Small intestine (tissue), 7 donors: Measurements from ENCODE around the gene LMNTD2. TPM values are rescaled to one million over a fixed set of nuclear protein-coding genes. Genes with fewer than 3 reads are reported as not detected.

Experiments used
- DNase-seq, 2 donors: peaks; one replicate each; pipeline versions ENCODE4 v3.0.0 to v3.0.0-alpha.2; 2013
- FAIRE-seq: peaks from 2 replicates; lab custom pipeline; 2012; peaks lifted over from hg19 to GRCh38; lab: Jason Lieb, UNC
- H3K27ac ChIP-seq, 3 donors: one replicate each; pipeline ENCODE4 v1.5.1; 2013; ENCODE audit warnings: low read length in 2 of 3, mild to moderate bottlenecking in 2 of 3, control low read depth in 1 of 3, inconsistent platforms in 1 of 3, low read depth in 1 of 3, moderate library complexity in 1 of 3
- H3K27me3 ChIP-seq, 3 donors: one replicate each; pipeline ENCODE4 v1.6.1; 2013; ENCODE audit warnings: low read length in 3 of 3, inconsistent platforms in 1 of 3; ENCODE audit not compliant: control insufficient read depth in 3 of 3, insufficient read depth in 3 of 3
- H3K36me3 ChIP-seq, 3 donors: one replicate each; pipeline ENCODE4 v1.6.1; 2013; ENCODE audit warnings: low read length in 3 of 3, inconsistent platforms in 1 of 3, low read depth in 1 of 3, mild to moderate bottlenecking in 1 of 3, moderate library complexity in 1 of 3; ENCODE audit not compliant: control insufficient read depth in 3 of 3, insufficient read depth in 2 of 3
- H3K4me1 ChIP-seq, 3 donors: one replicate each; pipeline ENCODE4 v1.6.1; 2013; ENCODE audit warnings: low read length in 2 of 3, inconsistent platforms in 1 of 3, low read depth in 1 of 3, mild to moderate bottlenecking in 1 of 3, moderate library complexity in 1 of 3; ENCODE audit not compliant: control insufficient read depth in 3 of 3, insufficient read depth in 2 of 3
- H3K4me3 ChIP-seq, 3 donors: one replicate each; pipeline ENCODE4 v1.5.1; 2013; ENCODE audit warnings: low read length in 3 of 3, control low read depth in 1 of 3, inconsistent platforms in 1 of 3, low read depth in 1 of 3, mild to moderate bottlenecking in 1 of 3, moderate library complexity in 1 of 3
- H3K9me3 ChIP-seq, 2 donors: one replicate each; pipeline ENCODE4 v1.6.1; 2013; ENCODE audit warnings: low read depth in 1 of 2, low read length in 1 of 2; ENCODE audit not compliant: control insufficient read depth in 2 of 2, insufficient read depth in 1 of 2
- WGBS, 3 donors: extraction: QIAGEN DNeasy Blood & Tissue Kit; methylation state at CpG; one replicate each; pipeline ENCODE4 v1.1.7; 2013; 5-methylcytosine and 5-hydroxymethylcytosine counted together
- polyA plus RNA-seq, 4 donors: library from polyadenylated mRNA; stranded (reverse) in 3 of 4; unstranded in 1 of 4; fragments of 200-250 nt in 3 of 4; fragments of 120-200 nt in 1 of 4; gene quantifications; one replicate each; pipeline versions ENCODE4 v1.2.1 to v1.2.3, GENCODE V29; 2013
- donor health status: healthy with polysubstance abuse.
- donor health status: control.
- donor health status: control.
- donor health status: Bipolar disorder and iron deficiency.
- donor health status: healthy.

The LMNTD2 gene
- polyA plus RNA-seq, 4 donors, result 4.7 to 26.4 (median 11.9) TPM

GRCh38 chr11:553988-554340 is 6.6 kb downstream of the LMNTD2 start:
- peaks cover 0 to 17% (median 0%) of the 10 kb centered on the region in 3 donors for H3K4me1 ChIP-seq
- WGBS, 3 donors, result 35 to 50% (median 38%) methylated on average over 9 to 11 of the region's 11 CpGs
- H3K27me3 ChIP-seq, result peaks cover 0 to 45% (median 0%) of the 10 kb centered on the region in 3 donors
- DNase-seq (no peak), FAIRE-seq (no peak)
- H3K9me3 ChIP-seq, result no peaks in the 10 kb centered on the region
- H3K27ac ChIP-seq, result no peak overlapping the region
- no peak overlapping the region for H3K4me3 ChIP-seq
- peaks cover 0 to 5% (median 0%) of the 10 kb centered on the region in 3 donors for H3K36me3 ChIP-seq

DNA sequence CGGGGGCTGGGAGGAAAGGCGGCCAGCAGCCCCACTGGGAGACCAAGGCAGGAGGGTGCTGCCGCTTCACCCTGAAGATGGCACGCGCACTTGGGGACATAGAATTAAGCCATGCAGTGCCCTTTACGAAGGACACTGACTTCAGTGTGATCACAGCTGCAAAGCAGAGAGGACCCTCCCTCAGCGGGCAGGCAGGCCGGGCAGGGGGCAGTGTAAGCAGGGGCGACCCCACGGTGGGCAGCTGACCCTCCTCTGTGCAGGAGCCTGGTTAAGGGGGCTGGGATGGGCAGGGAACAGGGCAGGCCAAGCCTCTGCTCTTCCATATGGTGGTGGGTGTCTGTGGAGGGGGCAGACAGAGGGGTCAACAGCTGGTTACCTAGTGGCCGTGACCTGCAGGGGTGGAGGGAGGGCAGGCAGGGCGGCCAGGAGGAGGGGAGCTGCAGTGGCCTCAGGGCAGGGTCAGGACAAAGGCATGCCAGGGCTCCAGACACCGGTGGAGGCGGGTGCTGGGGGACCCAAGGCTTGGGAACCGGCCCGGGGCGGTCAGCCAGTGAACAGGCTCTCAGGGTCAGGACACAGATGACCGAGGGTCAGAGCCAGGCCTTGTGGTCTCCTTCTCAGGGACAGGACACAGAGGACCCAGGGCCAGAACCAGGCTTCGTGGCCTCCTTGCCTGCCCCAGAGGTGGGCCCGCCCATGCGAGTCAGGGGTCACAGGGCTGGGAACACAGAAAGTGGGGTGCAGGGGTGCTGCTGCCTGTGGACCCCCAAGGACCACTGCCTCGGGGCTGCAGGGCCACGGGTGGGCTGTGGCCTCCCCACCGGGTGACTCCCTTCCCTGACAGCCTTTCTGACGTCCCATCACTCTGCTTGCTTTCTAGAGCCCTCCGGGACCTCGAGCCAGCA is 7.2 kb downstream of the LMNTD2 start:
- 81 to 85% (median 84%) methylated on average over 26 to 27 of the region's 27 CpGs for WGBS, 3 donors
- peaks cover 0 to 5% (median 0%) of the 10 kb centered on the region in 3 donors for H3K36me3 ChIP-seq
- no peak overlapping the region for H3K4me3 ChIP-seq
- DNase-seq (no peak), FAIRE-seq (no peak)
- no peak overlapping the region for H3K27ac ChIP-seq
- H3K27me3 ChIP-seq, result peaks cover 0 to 41% (median 0%) of the 10 kb centered on the region in 3 donors
- peaks cover 0 to 15% (median 0%) of the 10 kb centered on the region in 3 donors for H3K4me1 ChIP-seq
- H3K9me3 ChIP-seq, result no peaks in the 10 kb centered on the region

DNA sequence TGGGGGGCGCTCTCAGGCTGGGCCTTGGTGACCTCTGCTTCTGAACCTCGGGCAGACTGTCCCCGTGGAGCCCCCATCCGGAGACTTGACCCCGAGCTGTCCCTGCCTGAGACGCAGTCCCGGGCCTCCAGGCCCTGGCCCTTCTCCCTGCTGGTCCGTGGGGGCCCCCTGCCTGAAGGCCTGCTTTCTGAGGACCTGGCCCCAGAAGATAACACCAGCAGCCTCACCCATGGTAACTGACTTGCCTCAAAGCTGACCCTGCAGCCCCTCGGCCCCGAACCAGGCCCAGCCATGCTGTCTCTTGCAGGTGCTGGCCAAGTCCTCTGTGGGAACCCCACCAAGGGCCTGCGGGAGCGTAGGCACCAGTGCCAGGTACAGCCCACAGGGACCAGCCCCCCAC is 8.9 kb downstream of the LMNTD2 start:
- H3K4me1 ChIP-seq, result peaks cover 0 to 15% (median 0%) of the 10 kb centered on the region in 3 donors
- WGBS, 3 donors, result 82 to 87% (median 85%) methylated on average over 12 of the region's 12 CpGs
- DNase-seq (no peak), FAIRE-seq (no peak)
- H3K27me3 ChIP-seq, result peaks cover 0 to 27% (median 0%) of the 10 kb centered on the region in 3 donors
- H3K27ac ChIP-seq, result no peak overlapping the region
- H3K4me3 ChIP-seq, result no peak overlapping the region
- no peaks in the 10 kb centered on the region for H3K9me3 ChIP-seq
- peaks cover 0 to 5% (median 0%) of the 10 kb centered on the region in 3 donors for H3K36me3 ChIP-seq

DNA sequence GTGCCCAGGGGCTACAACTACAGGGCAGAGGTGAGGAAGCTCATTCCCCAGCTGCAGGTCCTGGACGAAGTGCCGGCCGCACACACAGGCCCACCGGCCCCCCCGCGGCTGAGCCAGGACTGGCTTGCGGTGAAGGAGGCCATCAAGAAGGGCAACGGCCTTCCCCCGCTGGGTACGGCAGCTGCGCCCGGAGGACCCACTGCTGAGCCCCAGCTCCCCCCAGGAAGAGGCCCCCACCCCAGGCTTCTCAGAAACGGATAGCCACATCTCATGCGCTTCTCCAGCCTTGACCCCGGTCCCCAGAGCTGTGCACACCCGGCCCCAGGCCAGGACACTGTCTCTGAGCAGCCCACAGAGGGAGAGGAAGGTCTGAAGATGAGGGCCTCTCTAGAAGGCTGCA is 9.4 kb downstream of the LMNTD2 start:
- Histone ChIP-seq H3K27me3 (peaks cover 0 to 22% (median 0%) of the 10 kb centered on the region in 3 donors), H3K4me1 (peaks cover 0 to 12% (median 0%) of the 10 kb centered on the region in 3 donors), H3K9me3 (no peaks in the 10 kb centered on the region), H3K4me3 (no peak overlapping the region), H3K27ac (no peak overlapping the region), H3K36me3 (peaks cover 0 to 5% (median 0%) of the 10 kb centered on the region in 3 donors)
- WGBS, 3 donors, result 81 to 90% (median 83%) methylated on average over 10 to 16 of the region's 16 CpGs
- no peak for DNase-seq
- FAIRE-seq, result no peak

DNA sequence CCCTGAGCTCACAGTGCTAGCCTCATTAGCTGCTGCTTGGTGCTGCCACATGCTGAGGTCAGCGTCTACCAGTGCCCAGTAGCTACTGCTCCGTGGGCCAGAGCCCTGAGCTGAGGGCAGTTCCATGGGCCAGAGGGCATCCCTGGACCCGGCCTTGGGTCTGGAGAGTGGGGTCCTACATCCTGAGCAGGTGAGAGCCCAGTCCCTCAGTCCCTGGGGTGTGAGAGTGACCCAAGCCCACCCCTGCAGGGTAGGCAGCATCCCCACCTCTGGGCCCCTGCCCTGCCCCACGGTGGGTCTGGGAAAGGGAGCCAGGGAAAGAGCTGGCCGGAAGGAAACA is 9.8 kb downstream of the LMNTD2 start:
- DNase-seq (no peak), FAIRE-seq (no peak)
- H3K36me3 ChIP-seq, result peaks cover 0 to 5% (median 0%) of the 10 kb centered on the region in 3 donors
- H3K27me3 ChIP-seq, result peaks cover 0 to 20% (median 0%) of the 10 kb centered on the region in 3 donors
- H3K9me3 ChIP-seq, result no peaks in the 10 kb centered on the region
- H3K4me3 ChIP-seq, result no peak overlapping the region
- WGBS, 3 donors, result 77 to 93% (median 89%) methylated on average over 3 to 5 of the region's 5 CpGs
- no peak overlapping the region for H3K27ac ChIP-seq
- peaks cover 0 to 11% (median 0%) of the 10 kb centered on the region in 3 donors for H3K4me1 ChIP-seq

DNA sequence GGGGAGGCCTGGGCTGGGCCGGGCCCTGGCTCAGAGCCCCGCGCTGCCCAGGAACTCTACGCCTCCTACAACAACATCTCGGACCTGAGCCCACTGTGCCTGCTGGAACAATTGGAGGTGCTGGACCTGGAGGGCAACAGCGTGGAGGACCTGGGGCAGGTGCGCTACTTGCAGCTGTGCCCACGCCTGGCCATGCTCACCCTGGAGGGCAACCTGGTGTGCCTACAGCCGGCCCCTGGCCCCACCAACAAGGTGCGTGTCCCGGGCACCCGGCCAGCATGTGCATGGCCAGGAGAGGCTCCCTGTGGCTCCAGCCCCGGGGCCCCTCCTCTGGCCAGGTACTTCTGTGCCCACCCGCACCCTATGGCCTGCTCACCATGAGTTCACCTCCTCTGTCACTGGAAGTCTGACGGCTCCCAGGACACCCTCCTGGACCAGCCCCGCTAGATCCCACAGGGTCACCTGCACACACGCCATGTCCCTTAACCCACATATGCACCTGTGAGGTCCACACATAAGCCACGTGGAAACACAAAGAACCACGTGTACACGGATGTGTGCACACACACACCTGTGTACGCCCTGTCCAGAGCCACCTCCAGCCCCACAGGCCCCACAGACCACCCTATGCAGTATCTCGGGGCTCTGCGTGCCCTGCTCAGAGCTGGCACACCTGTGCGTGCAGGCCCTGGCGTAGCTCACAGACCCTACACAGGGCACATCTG is 10.4 kb downstream of the LMNTD2 start:
- Histone ChIP-seq H3K36me3 (peaks cover 0 to 5% (median 0%) of the 10 kb centered on the region in 3 donors), H3K4me3 (no peak overlapping the region), H3K27me3 (peaks cover 0 to 15% (median 0%) of the 10 kb centered on the region in 3 donors), H3K9me3 (no peaks in the 10 kb centered on the region), H3K4me1 (peaks cover 0 to 11% (median 0%) of the 10 kb centered on the region in 3 donors), H3K27ac (no peak overlapping the region)
- FAIRE-seq (no peak), DNase-seq (no peak)
- 89 to 94% (median 93%) methylated on average over 23 to 25 of the region's 25 CpGs for WGBS, 3 donors

DNA sequence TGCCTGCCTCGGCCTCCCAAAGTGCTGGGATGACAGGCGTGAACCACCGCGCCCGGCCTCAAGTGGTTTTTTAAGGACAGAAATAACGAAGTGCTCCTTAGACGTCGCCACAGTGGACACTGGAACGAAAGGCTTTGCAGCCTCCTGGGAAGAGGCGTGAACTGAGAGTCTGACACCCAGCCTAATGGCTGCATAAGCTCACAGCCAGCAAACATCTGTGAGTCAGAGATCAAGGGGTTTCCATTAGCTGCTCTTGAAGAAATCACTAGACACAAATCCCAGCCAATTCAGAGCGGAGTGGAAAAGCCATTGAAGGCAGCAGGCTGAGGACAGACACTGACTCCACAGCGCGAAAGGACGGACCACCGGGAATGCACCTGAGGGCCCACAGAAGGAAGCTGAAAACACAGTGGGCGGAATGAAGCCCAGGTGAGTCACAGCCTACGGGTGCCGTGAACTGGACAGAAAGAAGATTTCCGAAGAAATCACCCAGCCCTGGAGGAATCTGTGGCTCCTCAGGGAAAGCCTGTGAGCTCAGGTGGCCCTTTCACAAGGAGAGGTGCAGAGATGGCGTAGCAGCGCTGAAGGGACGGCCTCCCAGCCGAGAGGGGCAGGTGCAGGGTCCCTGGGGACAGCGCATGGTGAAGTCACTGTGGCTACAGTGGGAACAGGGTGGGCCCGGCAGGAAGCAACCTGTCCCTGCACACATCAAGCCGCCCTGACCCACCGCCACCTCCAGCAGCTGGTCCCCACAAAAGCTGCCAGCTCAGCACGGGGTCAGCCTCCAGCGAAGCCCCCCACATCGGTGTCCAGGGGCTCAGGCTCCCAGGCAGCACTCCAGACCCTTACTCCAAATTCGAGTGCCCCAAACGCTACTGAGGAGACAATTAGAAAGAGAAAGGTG is 11.6 kb downstream of the LMNTD2 start:
- peaks cover 0 to 5% (median 0%) of the 10 kb centered on the region in 3 donors for H3K27me3 ChIP-seq
- H3K4me1 ChIP-seq, result peaks cover 0 to 4% (median 4%) of the 10 kb centered on the region in 3 donors
- DNase-seq (no peak), FAIRE-seq (no peak)
- H3K36me3 ChIP-seq, result peaks cover 0 to 5% (median 0%) of the 10 kb centered on the region in 3 donors
- H3K27ac ChIP-seq, result no peak overlapping the region
- no peaks in the 10 kb centered on the region for H3K9me3 ChIP-seq
- H3K4me3 ChIP-seq, result no peak overlapping the region
- WGBS, 3 donors, result 84 to 88% (median 88%) methylated on average over 31 to 32 of the region's 32 CpGs
